Measurements from ENCODE around the gene CYTH2.

GRCh38 chr19:48452289-48453190 lies 16.6 kb upstream of the CYTH2 start:
- TF ChIP-seq CTCF (IDR thresholded peaks at IDR 0.05; ENCODE audit: poor library complexity, severe bottlenecking) (no peak), EZH2 (IDR thresholded peaks at IDR 0.05; ENCODE audit: borderline replicate concordance, insufficient read depth, low read length, poor library complexity, severe bottlenecking) (no peak), POLR2AphosphoS5 (IDR thresholded peaks at IDR 0.05) (no peak), REST (IDR thresholded peaks at IDR 0.05; ENCODE audit: borderline replicate concordance) (no peak), EP300 (conservative IDR thresholded peaks at IDR 0.05; ENCODE audit: poor library complexity, severe bottlenecking) (no peak), RAD21 (conservative IDR thresholded peaks at IDR 0.05) (no peak)
